A673 (cell line): ENCODE results near the gene GCC2.

Experiments
- CTCF ChIP-seq: fragments of 300-800, 200-600 bp; sonication (generic); conservative IDR thresholded peaks from 2 replicates; pipeline ENCODE4 v1.5.1; 2017; ENCODE audit warnings: low read depth, mild to moderate bottlenecking, antibody characterized with exemption, low read length, moderate library complexity, mixed read lengths
- EZH2 ChIP-seq: fragments of 200-600 bp; sonication (generic); IDR thresholded peaks from 2 replicates; pipeline ENCODE4 v1.6.1; 2017; ENCODE audit warnings: borderline replicate concordance, low read depth, mild to moderate bottlenecking, mixed read lengths, antibody characterized with exemption, low read length; ENCODE audit not compliant: poor library complexity, severe bottlenecking

GRCh38 chr2:108536133-108536780, 87.3 kb downstream of the GCC2 start:
- no peak for TF ChIP-seq CTCF
- TF ChIP-seq EZH2, result no peak
